ENCODE results near the gene PLCH1. TPM values are rescaled to one million over a fixed set of nuclear protein-coding genes. Genes with fewer than 3 reads are reported as not detected.
A peak's percentile ranks its signal among the peaks of the same experiment; 100 is the strongest.

The PLCH1 gene
- total and polyA plus RNA-seq, 2 experiments from 2014 or later = 8.1 to 25.3 TPM

GRCh38 chr3:155420406-155420805 is 324.5 kb downstream of the PLCH1 start (continued):
- TF ChIP-seq STAT1 (IDR thresholded peaks at IDR 0.05; ENCODE audit: unreplicated experiment) = no peak
- TF ChIP-seq ZNF331 (CRISPR knock-in tag; IDR thresholded peaks at IDR 0.05; ENCODE audit: low read depth) = no peak
- no peak for TF ChIP-seq POLR2AphosphoS5 (IDR thresholded peaks at IDR 0.05; ENCODE audit: low read depth)
- no peak for TF ChIP-seq EZH2 (IDR thresholded peaks at IDR 0.05; ENCODE audit: low read depth, unreplicated experiment)

GRCh38 chr3:155418407-155418806 is 326.5 kb downstream of the PLCH1 start:
- peaks cover 30% of the 10 kb centered on the region for H3K4me1 ChIP-seq (ENCODE audit: insufficient read depth)
- no peaks in the 10 kb centered on the region for H3F3A ChIP-seq (replicated peaks; ENCODE audit: low read depth)
- H3K79me2 ChIP-seq (replicated peaks; ENCODE audit: insufficient read depth) = no peaks in the 10 kb centered on the region
- no peak for ATAC-seq
- DNase-seq (ENCODE audit: low spot score) = peak; percentile 42
- Mint-ChIP-seq H3K9me3 (peaks cover 2% of the 10 kb centered on the region; the same call in 1 of the 3 replicates), H3K4me3 (no peak overlapping the region), H3K27ac (no peak overlapping the region), H3K36me3 (ENCODE audit: low read depth) (no peaks in the 10 kb centered on the region), H3K27me3 (ENCODE audit: insufficient read depth, low read depth, poor library complexity) (peaks cover 2% of the 10 kb centered on the region), H3K4me1 (peaks cover 28% of the 10 kb centered on the region)
- TF ChIP-seq POLR2AphosphoS5 (IDR thresholded peaks at IDR 0.05; ENCODE audit: low read depth) (no peak), CREB1 (CRISPR knock-in tag; IDR thresholded peaks at IDR 0.05; ENCODE audit: low read depth) (no peak), ZNF462 (CRISPR knock-in tag; IDR thresholded peaks at IDR 0.05) (no peak), EZH2 (IDR thresholded peaks at IDR 0.05; ENCODE audit: low read depth, unreplicated experiment) (no peak), STAT1 (IDR thresholded peaks at IDR 0.05; ENCODE audit: unreplicated experiment) (no peak), ZNF331 (CRISPR knock-in tag; IDR thresholded peaks at IDR 0.05; ENCODE audit: low read depth) (no peak), NANOG (IDR thresholded peaks at IDR 0.05; ENCODE audit: borderline replicate concordance) (no peak), ZNF114 (CRISPR knock-in tag; IDR thresholded peaks at IDR 0.05) (no peak), ETS1 (IDR thresholded peaks at IDR 0.05) (no peak), EZH2phosphoT487 (IDR thresholded peaks at IDR 0.05; ENCODE audit: unreplicated experiment) (no peak), CTCF (conservative IDR thresholded peaks at IDR 0.05; ENCODE audit: low read depth in 2 of 2) (no peak), REST (IDR thresholded peaks at IDR 0.05; ENCODE audit: unreplicated experiment) (no peak), JUNB (IDR thresholded peaks at IDR 0.05; ENCODE audit: unreplicated experiment) (no peak)
- 0 out of 2 replicates have a peak overlapping the region, but pooled peaks have one; percentile 27 for H3K27ac ChIP-seq (ENCODE audit: low read depth)
- no peak overlapping the region for H3K4me3 ChIP-seq
- no peaks in the 10 kb centered on the region for H3K27me3 ChIP-seq (ENCODE audit: insufficient read depth)
- no peak overlapping the region for H3K4me2 ChIP-seq
- H3K36me3 ChIP-seq (ENCODE audit: insufficient read depth) = no peaks in the 10 kb centered on the region
- H4K20me1 ChIP-seq (replicated peaks; ENCODE audit: insufficient read depth) = no peaks in the 10 kb centered on the region
- no peaks in the 10 kb centered on the region; the same call in none of the 2 replicates for H3K9me2 ChIP-seq (ENCODE audit: insufficient read depth)
- no peak overlapping the region for H2AFZ ChIP-seq
